Immature natural killer cell (primary cell): ENCODE results near the gene CPEB3. TPM values are rescaled to one million over a fixed set of nuclear protein-coding genes. Genes with fewer than 3 reads are reported as not detected.

ENCODE experiments used
- DNase-seq, 3 donors: peaks; one replicate each; pipeline ENCODE4 v3.0.0; 2022; ENCODE audit warnings: mixed read lengths in 1 of 3
- H3K27ac Mint-ChIP-seq, 6 donors: one replicate each; pipeline ENCODE4 v1.8.0; 2020; ENCODE audit warnings: mixed read lengths in 6 of 6, mild to moderate bottlenecking in 5 of 6, inconsistent platforms in 4 of 6, moderate library complexity in 3 of 6
- H3K27me3 Mint-ChIP-seq, 3 donors: one replicate each; pipeline ENCODE4 v1.8.0; 2020 to 2021; ENCODE audit warnings: low read depth in 3 of 3, mild to moderate bottlenecking in 3 of 3, mixed read lengths in 3 of 3, moderate library complexity in 3 of 3, inconsistent platforms in 1 of 3
- H3K36me3 Mint-ChIP-seq, 3 donors: one replicate each; pipeline ENCODE4 v1.8.0; 2020; ENCODE audit warnings: mixed read lengths in 3 of 3, inconsistent platforms in 2 of 3, mild to moderate bottlenecking in 2 of 3
- H3K4me1 Mint-ChIP-seq, 2 donors: one replicate each; pipeline ENCODE4 v1.8.0; 2020; ENCODE audit warnings: inconsistent platforms in 2 of 2, mild to moderate bottlenecking in 2 of 2, mixed read lengths in 2 of 2, moderate library complexity in 1 of 2
- H3K4me3 Mint-ChIP-seq, 5 donors: one replicate each; pipeline ENCODE4 v1.8.0; 2020; ENCODE audit warnings: mild to moderate bottlenecking in 5 of 5, mixed read lengths in 5 of 5, inconsistent platforms in 3 of 5, moderate library complexity in 3 of 5
- H3K9me3 Mint-ChIP-seq, 6 donors: one replicate each; pipeline ENCODE4 v1.8.0; 2020; ENCODE audit warnings: mild to moderate bottlenecking in 6 of 6, mixed read lengths in 6 of 6, inconsistent platforms in 4 of 6, moderate library complexity in 3 of 6
- polyA plus RNA-seq, 3 donors: library from polyadenylated mRNA; unstranded; fragments of 300-500 nt; fragmentation: Illumina TruSeq; gene quantifications; one replicate each; pipeline ENCODE4 v1.2.3, GENCODE V29; 2021

CPEB3 gene
- polyA plus RNA-seq, 3 donors from 2014 or later, result 0.63 to 1.1 TPM; not detected in 1

- Mint-ChIP-seq H3K4me3 (peak overlapping the region; percentile 83 to 96 (median 87)), H3K27ac (peak overlapping the region; percentile 27 to 85 (median 58)), H3K27me3 (peaks cover 2 to 10% (median 8%) of the 10 kb centered on the region in 3 donors), H3K9me3 (no peaks in the 10 kb centered on the region), H3K4me1 (peaks cover 34 to 51% of the 10 kb centered on the region in 2 donors), H3K36me3 (no peaks in the 10 kb centered on the region)
- peak; percentile 14 to 30 (median 24) for DNase-seq
Observed at GRCh38 chr10:92242910-92243671, 47.8 kb downstream of the CPEB3 start.

GRCh38 chr10:92242380-92242779 is 48.5 kb downstream of the CPEB3 start:
- Mint-ChIP-seq H3K27ac (peak overlapping the region in 2 of 6 donors; percentile 1 to 80), H3K4me1 (peaks cover 37 to 56% of the 10 kb centered on the region in 2 donors), H3K4me3 (peak overlapping the region; percentile 1 to 96 (median 48)), H3K9me3 (no peaks in the 10 kb centered on the region), H3K36me3 (no peaks in the 10 kb centered on the region), H3K27me3 (peaks cover 2 to 10% (median 8%) of the 10 kb centered on the region in 3 donors)
- no peak for DNase-seq

- DNase-seq, result no peak
- Mint-ChIP-seq H3K27ac (peak overlapping the region in 2 of 6 donors; percentile 91 to 94), H3K27me3 (peaks cover 2 to 12% (median 8%) of the 10 kb centered on the region in 3 donors), H3K4me1 (peaks cover 37 to 59% of the 10 kb centered on the region in 2 donors), H3K9me3 (no peaks in the 10 kb centered on the region), H3K4me3 (peak overlapping the region; percentile 91 to 100 (median 98)), H3K36me3 (no peaks in the 10 kb centered on the region)
Observed at GRCh38 chr10:92241501-92241900, 49.4 kb downstream of the CPEB3 start.

GRCh38 chr10:92241158-92241500 is 49.7 kb downstream of the CPEB3 start:
- Mint-ChIP-seq H3K9me3 (no peaks in the 10 kb centered on the region), H3K36me3 (no peaks in the 10 kb centered on the region), H3K27ac (peak overlapping the region; percentile 21 to 94 (median 90)), H3K27me3 (peaks cover 2 to 12% (median 8%) of the 10 kb centered on the region in 3 donors), H3K4me1 (peaks cover 37 to 59% of the 10 kb centered on the region in 2 donors), H3K4me3 (peak overlapping the region; percentile 91 to 100 (median 98))
- DNase-seq, result no peak

- Mint-ChIP-seq H3K4me3 (peak overlapping the region; percentile 91 to 100 (median 98)), H3K4me1 (peaks cover 37 to 59% of the 10 kb centered on the region in 2 donors), H3K36me3 (no peaks in the 10 kb centered on the region), H3K9me3 (no peaks in the 10 kb centered on the region), H3K27me3 (peaks cover 2 to 12% (median 8%) of the 10 kb centered on the region in 3 donors), H3K27ac (peak overlapping the region; percentile 87 to 94 (median 90))
- DNase-seq, result peak; percentile 42 to 55 (median 52)
Observed at GRCh38 chr10:92240289-92241157, 50.4 kb downstream of the CPEB3 start.

GRCh38 chr10:92239600-92240288 is 51.1 kb downstream of the CPEB3 start:
- peaks cover 0 to 3% (median 0%) of the 10 kb centered on the region in 3 donors for H3K36me3 Mint-ChIP-seq
- peak overlapping the region; percentile 91 to 100 (median 98) for H3K4me3 Mint-ChIP-seq
- peak; percentile 34 to 46 (median 38) for DNase-seq
- H3K9me3 Mint-ChIP-seq, result no peaks in the 10 kb centered on the region
- peak overlapping the region; percentile 87 to 94 (median 90) for H3K27ac Mint-ChIP-seq
- H3K27me3 Mint-ChIP-seq, result peaks cover 2 to 12% (median 8%) of the 10 kb centered on the region in 3 donors
- peaks cover 37 to 59% of the 10 kb centered on the region in 2 donors for H3K4me1 Mint-ChIP-seq

- H3K4me3 Mint-ChIP-seq, result peak overlapping the region; percentile 83 to 100 (median 91)
- peak overlapping the region in 5 of 6 donors; percentile 45 to 78 (median 69) for H3K27ac Mint-ChIP-seq
- H3K4me1 Mint-ChIP-seq, result peaks cover 37 to 59% of the 10 kb centered on the region in 2 donors
- H3K36me3 Mint-ChIP-seq, result peaks cover 0 to 4% (median 0%) of the 10 kb centered on the region in 3 donors
- H3K9me3 Mint-ChIP-seq, result no peaks in the 10 kb centered on the region
- H3K27me3 Mint-ChIP-seq, result peaks cover 2 to 12% (median 8%) of the 10 kb centered on the region in 3 donors
- DNase-seq, result no peak
Observed at GRCh38 chr10:92239151-92239599, 51.7 kb downstream of the CPEB3 start.

- DNase-seq, result no peak
- H3K9me3 Mint-ChIP-seq, result no peaks in the 10 kb centered on the region
Observed at GRCh38 chr10:92238586-92239098, 52.2 kb downstream of the CPEB3 start.

GRCh38 chr10:92238054-92238585 is 52.8 kb downstream of the CPEB3 start:
- Mint-ChIP-seq H3K9me3 (no peaks in the 10 kb centered on the region), H3K4me3 (peak overlapping the region; percentile 1 to 91 (median 33)), H3K27me3 (peaks cover under 1 to 12% (median 8%) of the 10 kb centered on the region in 3 donors), H3K27ac (peak overlapping the region in 2 of 6 donors; percentile 58 to 67), H3K36me3 (peaks cover 0 to 4% (median 1%) of the 10 kb centered on the region in 3 donors), H3K4me1 (peaks cover 33 to 52% of the 10 kb centered on the region in 2 donors)
- DNase-seq, result no peak

More at GRCh38 chr10:92238586-92239098, 52.2 kb downstream of the CPEB3 start:
- Mint-ChIP-seq H3K27me3 (peaks cover 2 to 12% (median 8%) of the 10 kb centered on the region in 3 donors), H3K4me3 (peak overlapping the region; percentile 83 to 100 (median 91)), H3K36me3 (peaks cover 0 to 4% (median 0%) of the 10 kb centered on the region in 3 donors), H3K4me1 (peaks cover 37 to 57% of the 10 kb centered on the region in 2 donors), H3K27ac (peak overlapping the region in 2 of 6 donors; percentile 58 to 73)

GRCh38 chr10:92231196-92231595 is 59.7 kb downstream of the CPEB3 start:
- Mint-ChIP-seq H3K9me3 (no peaks in the 10 kb centered on the region), H3K36me3 (peaks cover 7 to 11% (median 8%) of the 10 kb centered on the region in 3 donors), H3K4me3 (no peak overlapping the region), H3K27ac (no peak overlapping the region), H3K27me3 (no peaks in the 10 kb centered on the region), H3K4me1 (peaks cover 0 to 2% of the 10 kb centered on the region in 2 donors)
- DNase-seq, result no peak

- Mint-ChIP-seq H3K27me3 (no peaks in the 10 kb centered on the region), H3K9me3 (no peaks in the 10 kb centered on the region), H3K4me3 (no peak overlapping the region), H3K36me3 (peaks cover 4 to 11% (median 7%) of the 10 kb centered on the region in 3 donors), H3K27ac (peak overlapping the region in 2 of 6 donors; percentile 3 to 20), H3K4me1 (no peaks in the 10 kb centered on the region)
- no peak for DNase-seq
Observed at GRCh38 chr10:92222603-92223262, 68.1 kb downstream of the CPEB3 start.

- no peaks in the 10 kb centered on the region for H3K27me3 Mint-ChIP-seq
- no peak overlapping the region for H3K27ac Mint-ChIP-seq
- DNase-seq, result no peak
- H3K4me1 Mint-ChIP-seq, result no peaks in the 10 kb centered on the region
- H3K4me3 Mint-ChIP-seq, result no peak overlapping the region
- peaks cover 0 to 5% (median 2%) of the 10 kb centered on the region in 3 donors for H3K36me3 Mint-ChIP-seq
- H3K9me3 Mint-ChIP-seq, result no peaks in the 10 kb centered on the region
Observed at GRCh38 chr10:92219559-92219958, 71.3 kb downstream of the CPEB3 start.
